HFF-Myc (cell line): ENCODE results near the gene CSTPP1.
"Not testable (repeated sequence)": the region's sequence is repeated elsewhere in the genome, so short reads cannot be mapped to it uniquely, and the experiment has no call there.

ENCODE experiments used
- DNase-seq: peaks from one replicate; pipeline ENCODE4 v3.0.0-alpha.2; 2011; ENCODE audit warnings: low read depth; ENCODE audit errors: extremely low read depth
- H3K4me3 ChIP-seq: replicated peaks from 2 replicates; pipeline ENCODE4 v1.5.1; 2011; ENCODE audit warnings: low read depth, mild to moderate bottlenecking, control low read depth, low read length
- CTCF ChIP-seq: IDR thresholded peaks from 2 replicates; pipeline ENCODE4 v1.5.1; 2012; ENCODE audit warnings: mild to moderate bottlenecking, low read depth, low read length, control low read depth; ENCODE audit errors: missing control alignments

Gene CSTPP1

GRCh38 chr11:47107744-47108143 lies 171.2 kb downstream of the CSTPP1 start:
- H3K4me3 ChIP-seq = no peak overlapping the region
- no peak for TF ChIP-seq CTCF
- DNase-seq = no peak

- TF ChIP-seq CTCF = no peak
- no peak for DNase-seq
- H3K4me3 ChIP-seq = no peak overlapping the region
Observed at GRCh38 chr11:47108214-47108613, 171.7 kb downstream of the CSTPP1 start.

GRCh38 chr11:47109051-47109726 lies 172.6 kb downstream of the CSTPP1 start:
- no peak overlapping the region for H3K4me3 ChIP-seq
- no peak for TF ChIP-seq CTCF
- DNase-seq = no peak

GRCh38 chr11:47109727-47110246 lies 173.2 kb downstream of the CSTPP1 start:
- TF ChIP-seq CTCF = no peak
- DNase-seq = no peak
- no peak overlapping the region for H3K4me3 ChIP-seq

- DNase-seq = no peak
- H3K4me3 ChIP-seq = no peak overlapping the region
- TF ChIP-seq CTCF = no peak
Observed at GRCh38 chr11:47111318-47111804, 174.8 kb downstream of the CSTPP1 start.

- H3K4me3 ChIP-seq, DNase-seq: not testable (repeated sequence)
Observed at GRCh38 chr11:47112941-47113340, 176.4 kb downstream of the CSTPP1 start.

GRCh38 chr11:47118958-47119688 lies 182.6 kb downstream of the CSTPP1 start:
- H3K4me3 ChIP-seq, DNase-seq: not testable (repeated sequence)
